GM18507 (cell line): Measurements from ENCODE around the gene TIMM13.
A peak's percentile ranks its signal among the peaks of the same experiment; 100 is the strongest.

Experiments used
- DNase-seq: peaks from one replicate; pipeline ENCODE4 v3.0.0; 2011; ENCODE audit warnings: low read depth; ENCODE audit not compliant: insufficient read length; ENCODE audit errors: extremely low spot score
- FAIRE-seq: peaks from 2 replicates; lab custom pipeline; 2011; peaks lifted over from hg19 to GRCh38; lab: Jason Lieb, UNC

Gene TIMM13

DNA sequence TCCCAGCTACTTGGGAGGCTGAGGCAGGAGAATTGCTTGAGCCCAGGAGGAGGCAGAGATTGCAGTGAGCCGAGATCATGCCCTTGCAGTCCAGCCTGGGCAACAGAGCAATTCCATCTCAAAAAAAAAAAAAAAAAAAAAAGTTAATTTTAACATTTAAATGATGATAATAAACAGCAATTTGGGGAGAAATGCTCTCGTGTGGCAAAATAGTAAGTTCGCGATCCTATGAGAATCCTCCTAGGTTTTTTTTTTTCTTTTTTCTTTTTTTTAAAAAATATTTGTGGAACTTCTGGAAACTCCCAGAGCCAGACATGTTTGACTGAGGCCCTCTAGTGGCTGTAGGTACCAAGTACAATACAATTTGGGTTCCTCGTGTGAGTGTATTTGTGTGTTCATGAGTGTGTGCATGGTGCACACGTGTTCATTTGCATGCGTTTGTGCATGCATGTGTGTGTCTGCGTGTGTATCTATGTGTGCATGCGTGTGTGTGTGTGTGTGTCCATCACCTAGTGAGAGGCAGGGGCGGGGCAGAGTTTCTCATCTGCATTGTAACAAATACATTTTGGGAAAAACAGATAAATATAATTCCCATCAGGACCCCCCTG lies 36.2 kb downstream of the TIMM13 start:
- FAIRE-seq: peak; percentile 76
- no peak for DNase-seq

DNA sequence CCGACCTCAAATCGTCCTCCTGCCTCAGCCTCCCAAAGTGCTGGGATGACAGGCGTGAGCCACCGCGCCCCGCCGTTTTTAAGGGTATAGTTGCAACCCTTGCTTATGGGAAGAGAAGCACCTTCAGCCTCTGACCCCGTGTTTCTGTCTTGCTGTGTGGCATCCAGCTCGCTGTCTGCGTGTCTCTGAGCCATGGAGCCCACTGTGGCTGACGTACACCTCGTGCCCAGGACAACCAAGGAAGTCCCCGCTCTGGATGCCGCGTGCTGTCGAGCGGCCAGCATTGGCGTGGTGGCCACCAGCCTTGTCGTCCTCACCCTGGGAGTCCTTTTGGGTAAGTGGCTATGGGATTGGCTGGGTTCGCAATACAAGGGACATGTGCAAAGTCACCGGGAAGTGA lies 37.8 kb downstream of the TIMM13 start:
- FAIRE-seq: no peak
- DNase-seq: no peak

DNA sequence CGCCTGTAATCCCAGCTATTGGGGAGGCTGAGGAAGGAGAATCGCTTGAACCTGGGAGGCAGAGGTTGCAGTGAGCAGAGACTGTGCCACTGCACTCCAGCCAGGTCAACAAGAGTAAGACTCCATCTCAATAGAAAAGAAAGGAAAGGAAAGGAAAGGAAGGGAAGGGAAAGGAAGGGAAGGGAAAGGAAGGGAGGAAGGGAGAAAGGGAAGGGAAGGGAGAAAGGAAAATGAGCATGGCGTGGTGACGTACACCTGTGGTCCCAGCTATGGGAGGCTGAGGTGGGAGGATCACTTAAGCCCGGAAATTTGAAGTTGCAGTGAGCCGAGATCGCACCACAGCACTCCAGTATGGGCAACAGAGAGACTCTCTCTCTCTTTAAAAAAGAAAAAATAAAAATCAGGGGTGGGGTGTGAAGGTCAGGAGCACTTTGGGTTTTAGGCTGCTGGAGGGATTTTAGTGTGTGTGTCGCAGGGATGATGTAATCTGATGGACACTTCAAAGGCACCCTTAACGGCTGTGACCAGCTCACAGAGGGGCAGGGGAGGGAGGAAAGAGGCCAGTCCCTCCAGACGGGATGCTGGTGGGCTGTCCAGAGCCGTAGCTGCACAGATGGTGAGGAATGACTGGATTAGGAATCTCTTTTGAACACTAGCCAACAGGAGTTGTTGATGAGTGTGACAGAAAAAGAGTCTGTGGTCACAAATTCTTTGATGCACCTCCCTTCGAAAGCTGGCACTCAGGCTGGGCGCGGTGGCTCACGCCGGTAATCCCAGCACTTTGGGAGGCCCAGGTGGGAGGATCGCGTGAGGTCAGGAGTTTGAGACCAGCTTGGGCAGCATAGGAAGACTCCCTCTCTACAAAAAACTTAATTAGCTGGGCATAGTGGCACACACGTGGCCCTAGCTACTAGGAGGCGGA lies 39.8 kb downstream of the TIMM13 start:
- FAIRE-seq (no peak), DNase-seq (no peak)

DNA sequence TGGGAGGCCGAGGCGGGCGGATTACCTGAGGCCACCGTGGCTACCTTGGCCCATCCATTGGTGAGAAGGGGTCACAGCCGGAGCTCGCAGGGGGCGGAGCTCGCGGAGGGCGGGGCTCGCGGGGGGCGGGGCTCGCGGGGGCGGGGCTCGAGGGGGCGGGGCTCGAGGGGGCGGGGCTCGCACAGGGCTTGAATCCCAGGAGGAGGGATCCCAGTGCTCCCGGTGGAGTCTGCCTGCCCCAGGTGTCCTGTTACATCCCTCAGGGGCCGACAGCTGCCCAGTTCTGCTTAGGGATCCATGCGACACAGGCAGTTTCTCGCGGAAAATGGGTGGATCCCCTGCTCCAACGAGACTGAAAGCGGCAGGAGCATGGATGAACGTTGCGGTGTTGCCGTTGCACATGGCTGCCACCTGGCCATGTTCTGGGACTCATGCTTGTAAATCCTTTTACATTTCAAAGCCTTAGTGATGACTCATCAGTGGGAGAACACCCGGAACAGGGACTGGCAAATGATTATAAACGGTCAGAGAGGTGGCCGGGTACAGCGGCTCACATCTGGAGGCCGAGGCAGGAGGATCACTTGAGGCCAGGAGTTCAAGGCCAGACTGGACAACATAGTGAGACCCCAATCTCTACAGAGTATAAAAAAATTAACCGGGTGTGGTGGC lies 42.2 kb downstream of the TIMM13 start:
- DNase-seq (no peak), FAIRE-seq (no peak)

DNA sequence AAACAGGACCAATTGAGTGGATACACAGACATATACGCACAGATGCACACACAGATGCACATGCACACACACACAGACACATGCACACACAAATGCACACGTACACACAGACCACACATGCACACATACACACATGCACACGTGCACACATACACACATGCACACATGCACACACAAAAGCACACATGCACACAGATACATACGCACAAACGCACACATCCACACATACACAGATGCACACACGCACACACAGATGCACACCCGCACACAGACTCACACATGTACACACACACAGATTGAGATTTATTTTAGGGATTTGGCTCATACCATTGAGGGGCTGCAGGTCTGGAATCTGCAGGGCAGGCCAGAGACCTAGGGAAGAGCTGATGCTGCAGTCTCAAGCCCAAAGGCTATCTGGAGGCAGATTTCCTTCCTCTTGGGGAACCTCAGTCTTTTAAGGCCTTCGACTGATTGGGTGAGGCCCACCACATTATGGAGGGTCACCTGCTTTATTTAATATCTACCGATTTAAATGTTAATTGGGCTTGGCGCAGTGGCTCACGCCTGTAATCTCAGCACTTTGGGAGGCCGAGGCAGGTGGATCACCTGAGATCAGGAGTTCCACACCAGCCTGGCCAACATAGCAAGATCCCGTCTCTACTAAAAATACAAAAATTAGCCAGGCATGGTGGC lies 44.7 kb downstream of the TIMM13 start:
- FAIRE-seq: no peak
- no peak for DNase-seq

DNA sequence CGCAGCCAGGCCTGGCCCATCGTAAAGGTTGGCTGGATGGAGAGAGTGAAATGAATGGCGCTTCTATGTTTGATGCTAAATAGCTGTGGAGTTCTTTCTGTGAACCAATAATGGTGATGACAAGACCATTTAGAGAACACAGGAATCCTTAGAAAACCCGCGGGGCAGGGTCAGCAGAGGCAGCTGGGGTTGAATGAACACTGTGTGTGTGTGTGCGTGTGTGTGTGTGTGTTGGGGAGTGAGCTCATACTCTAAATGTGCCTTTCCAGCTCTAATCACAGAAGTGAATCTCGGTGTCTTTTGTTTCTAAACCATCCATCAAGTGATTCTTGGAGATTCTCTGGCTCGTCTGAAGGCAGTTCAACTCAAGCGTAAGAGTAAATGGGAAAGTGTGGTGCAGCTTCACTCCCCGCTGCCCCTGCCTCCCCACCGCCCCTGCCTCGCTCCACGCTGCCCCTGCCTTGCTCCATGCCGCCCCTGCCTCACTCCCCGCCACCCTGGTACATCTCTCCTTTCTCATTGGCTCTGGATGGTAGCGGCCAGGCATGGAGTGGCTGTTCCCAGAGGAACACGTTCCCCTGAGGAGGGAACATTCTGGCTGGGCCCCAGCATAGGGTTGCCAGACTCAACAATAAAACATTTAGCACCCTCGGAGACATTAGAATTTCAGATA lies 46.1 kb downstream of the TIMM13 start:
- DNase-seq (no peak), FAIRE-seq (no peak)

DNA sequence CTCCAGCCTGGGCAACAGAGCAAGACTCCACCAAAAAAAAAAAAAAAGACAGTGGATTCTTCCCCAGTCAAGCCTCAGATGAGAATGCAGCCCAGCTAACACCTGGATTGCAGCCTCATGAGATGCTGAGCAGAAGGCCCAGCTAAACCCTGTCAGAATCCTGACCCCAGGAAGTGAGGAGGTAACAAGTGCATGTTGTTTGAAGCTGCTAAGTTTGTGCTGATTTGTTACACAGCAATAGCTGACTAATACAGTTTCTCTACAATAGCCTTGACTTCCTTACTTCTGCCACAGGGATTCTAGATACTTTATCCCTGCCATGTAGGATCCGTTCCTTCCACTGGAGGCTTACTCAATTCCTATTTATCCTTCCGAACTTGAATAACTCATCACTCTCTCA lies 46.8 kb downstream of the TIMM13 start:
- FAIRE-seq (no peak), DNase-seq (no peak)

DNA sequence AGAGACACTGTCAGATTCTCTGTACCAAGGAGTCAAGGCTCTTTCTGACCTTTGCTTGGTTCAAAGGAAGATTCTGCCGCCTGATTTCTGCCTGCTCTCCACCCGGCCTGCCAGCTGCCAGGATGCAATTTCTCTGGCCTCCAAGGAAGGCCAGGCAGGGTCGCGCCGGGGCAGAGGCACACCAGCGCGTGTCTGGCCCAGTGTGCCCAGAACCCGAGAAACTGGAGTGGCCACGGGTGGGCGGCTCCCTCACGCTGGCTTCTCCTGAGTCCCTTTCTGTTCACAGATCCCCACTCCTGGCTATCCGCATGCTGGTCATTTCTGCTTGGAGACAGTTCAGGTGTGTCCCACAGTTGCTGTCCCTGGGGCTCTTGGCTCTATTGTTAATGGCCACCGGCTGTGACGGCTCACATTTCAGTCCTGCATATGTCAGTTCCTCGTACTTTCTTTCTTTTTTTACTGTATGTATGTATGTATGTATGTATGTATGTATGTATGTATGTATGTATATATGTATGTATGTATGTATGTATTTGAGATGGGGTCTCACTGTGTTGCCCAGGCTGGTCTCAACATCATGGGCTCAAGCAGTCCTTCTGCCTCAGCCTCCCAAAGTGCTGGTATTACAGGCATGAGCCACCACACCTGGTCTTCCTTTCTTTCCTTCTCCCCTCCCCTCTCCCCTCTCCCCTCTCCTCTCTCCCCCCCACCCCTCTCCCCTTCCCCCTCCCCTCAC lies 50.4 kb downstream of the TIMM13 start:
- FAIRE-seq: no peak
- no peak for DNase-seq
